Spleen (tissue), 11 donors: ENCODE measurements around the gene C6orf163. TPM values are rescaled to one million over a fixed set of nuclear protein-coding genes. Genes with fewer than 3 reads are reported as not detected.

ENCODE experiments used
- DNase-seq: peaks from one replicate; pipeline ENCODE4 v3.0.0-alpha.2; 2020
- H3K27ac ChIP-seq, 8 donors: fragments of 200-600 bp; sonication (generic) in 7 of 8; 1 replicate in 4 of 8; 2 replicates in 4 of 8; pipeline versions ENCODE4 v1.5.0 to v1.8.0; 2016 to 2021; ENCODE audit warnings: inconsistent platforms in 4 of 8, mild to moderate bottlenecking in 4 of 8, moderate library complexity in 1 of 8
- H3K27me3 ChIP-seq, 7 donors: fragments of 200-600 bp; sonication (generic) in 6 of 7; replicated peaks in 1 of 7; 1 replicate in 4 of 7; 2 replicates in 3 of 7; pipeline versions ENCODE4 v1.5.0 to v1.8.0; 2016 to 2021; ENCODE audit warnings: inconsistent platforms in 3 of 7, mild to moderate bottlenecking in 1 of 7
- H3K36me3 ChIP-seq, 6 donors: fragments of 200-600 bp; sonication (generic) in 5 of 6; 1 replicate in 4 of 6; 2 replicates in 2 of 6; pipeline versions ENCODE4 v1.5.0 to v1.8.0; 2016 to 2021; ENCODE audit warnings: inconsistent platforms in 2 of 6
- H3K4me1 ChIP-seq, 6 donors: fragments of 200-600 bp; sonication (generic) in 5 of 6; 1 replicate in 3 of 6; 2 replicates in 3 of 6; pipeline versions ENCODE4 v1.5.0 to v1.8.0; 2016 to 2021; ENCODE audit warnings: inconsistent platforms in 3 of 6
- H3K4me3 ChIP-seq, 8 donors: fragments of 200-600 bp; sonication (generic) in 7 of 8; 1 replicate in 4 of 8; 2 replicates in 4 of 8; pipeline versions ENCODE4 v1.5.0 to v1.8.0; 2016 to 2021; ENCODE audit warnings: inconsistent platforms in 4 of 8, mild to moderate bottlenecking in 4 of 8, moderate library complexity in 2 of 8
- H3K9me3 ChIP-seq, 8 donors: fragments of 200-600 bp; sonication (generic) in 7 of 8; 1 replicate in 4 of 8; 2 replicates in 4 of 8; pipeline versions ENCODE4 v1.5.0 to v1.8.0; 2016 to 2021; ENCODE audit warnings: inconsistent platforms in 4 of 8
- POLR2A ChIP-seq, 3 donors: fragments of 450-650 bp; IDR thresholded peaks; one replicate each; pipeline ENCODE4 v1.5.1; 2017; ENCODE audit warnings: antibody characterized with exemption in 3 of 3, mild to moderate bottlenecking in 1 of 3
- POLR2AphosphoS5 ChIP-seq, 3 donors: sonication (generic); formaldehyde crosslinking; IDR thresholded peaks; one replicate each; pipeline ENCODE4 v1.5.1; 2017; ENCODE audit warnings: antibody characterized with exemption in 3 of 3
- WGBS, 5 donors: extraction: QIAGEN DNeasy Blood & Tissue Kit in 3 of 5; methylation state at CpG; one replicate each; pipeline versions ENCODE4 v1.1.5 to v1.1.7; 2013 to 2018; 5-methylcytosine and 5-hydroxymethylcytosine counted together
- intact Hi-C: fragments of 100-400 bp; cut with DNase I; formaldehyde crosslinking; loops from one replicate; pipeline ENCODE4 v1.15.0; 2023; ENCODE audit warnings: low total_unique reads
- polyA plus RNA-seq, 3 donors: library from polyadenylated mRNA; stranded (reverse); fragments of 200-250 nt; gene quantifications; one replicate each; pipeline ENCODE4 v1.2.1, GENCODE V29; 2013
- total RNA-seq, 7 donors: library from RNA; depleted of rRNA in 3 of 7; stranded (reverse); fragments of >200 nt in 3 of 7; fragmentation: NEBNext Ultra II Directional in 4 of 7; extraction: Animal tissue kit (Norgen Biotek cat#: 25700) in 4 of 7; gene quantifications; one replicate each; pipeline versions ENCODE4 v1.1.0 to v1.2.1, GENCODE V29; 2016 to 2021
- TF ChIP-seq, protein P1 (sequence below), 11 experiments: fragments of 200-600 bp in 7 of 11; fragments of 450-650 bp in 4 of 11; sonication (generic) in 4 of 11; IDR thresholded peaks in 8 of 11; conservative IDR thresholded peaks in 3 of 11; 1 replicate in 7 of 11; 2 replicates in 4 of 11; pipeline versions ENCODE4 v1.4.0 to v1.8.0; 2016 to 2021; ENCODE audit warnings: antibody characterized with exemption in 11 of 11, inconsistent platforms in 4 of 11, mild to moderate bottlenecking in 1 of 11
- donor health status: healthy with polysubstance abuse.
- donor health status: DM: no; HTN: no; CAD: no; lungs with moderate emphysema.
- donor health status: DM: no; HTN: no; CAD: no.
- donor health status: Bipolar disorder and iron deficiency.
- donor health status: healthy.
- donor health status: DM: no; HTN: no; CAD: no.
- donor health status: DM: yes; HTN: yes; CAD: no.

C6orf163 gene
- total and polyA plus RNA-seq, 10 donors = 0.59 to 13.2 (median 5.4) TPM

DNA sequence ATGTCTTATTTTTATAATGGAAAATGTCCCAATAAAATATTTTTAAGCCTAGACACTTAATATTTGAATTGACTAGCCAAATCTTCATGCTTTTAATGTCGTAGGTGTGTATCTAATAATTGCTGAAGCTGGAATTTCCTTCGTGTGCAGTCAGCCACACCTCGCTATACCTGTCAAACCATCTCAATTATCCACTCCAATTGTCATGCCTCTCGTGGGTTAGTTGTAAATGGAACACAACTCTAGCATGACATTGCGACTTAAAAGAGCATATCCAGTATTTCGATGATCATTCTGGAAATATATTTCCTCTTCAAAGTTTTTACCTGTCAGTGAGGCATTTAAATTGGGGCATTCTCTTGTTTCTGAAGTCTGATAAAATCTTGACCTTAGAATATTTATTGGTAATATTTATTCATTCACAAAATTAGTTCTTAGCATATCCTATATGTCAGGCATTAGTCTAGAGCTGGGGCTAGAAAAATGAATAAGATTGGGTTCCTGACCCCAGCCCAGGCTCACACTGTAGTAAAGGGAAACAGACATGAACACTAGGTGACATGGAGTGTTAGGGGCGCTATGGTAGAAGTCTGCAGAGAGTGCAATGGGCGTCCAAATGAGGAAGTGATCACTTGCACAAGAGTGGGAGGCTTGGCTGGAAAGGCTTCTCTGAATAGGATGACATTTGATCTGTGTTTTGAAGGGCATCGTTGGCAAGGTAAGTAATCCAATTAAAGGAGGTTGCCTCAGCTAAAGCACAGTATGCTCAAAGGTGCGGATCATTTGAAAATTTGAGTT, 52.2 kb downstream of the C6orf163 start:
- TF ChIP-seq POLR2AphosphoS5 (IDR thresholded peaks at IDR 0.05) = no peak
- TF ChIP-seq, protein P1, sequence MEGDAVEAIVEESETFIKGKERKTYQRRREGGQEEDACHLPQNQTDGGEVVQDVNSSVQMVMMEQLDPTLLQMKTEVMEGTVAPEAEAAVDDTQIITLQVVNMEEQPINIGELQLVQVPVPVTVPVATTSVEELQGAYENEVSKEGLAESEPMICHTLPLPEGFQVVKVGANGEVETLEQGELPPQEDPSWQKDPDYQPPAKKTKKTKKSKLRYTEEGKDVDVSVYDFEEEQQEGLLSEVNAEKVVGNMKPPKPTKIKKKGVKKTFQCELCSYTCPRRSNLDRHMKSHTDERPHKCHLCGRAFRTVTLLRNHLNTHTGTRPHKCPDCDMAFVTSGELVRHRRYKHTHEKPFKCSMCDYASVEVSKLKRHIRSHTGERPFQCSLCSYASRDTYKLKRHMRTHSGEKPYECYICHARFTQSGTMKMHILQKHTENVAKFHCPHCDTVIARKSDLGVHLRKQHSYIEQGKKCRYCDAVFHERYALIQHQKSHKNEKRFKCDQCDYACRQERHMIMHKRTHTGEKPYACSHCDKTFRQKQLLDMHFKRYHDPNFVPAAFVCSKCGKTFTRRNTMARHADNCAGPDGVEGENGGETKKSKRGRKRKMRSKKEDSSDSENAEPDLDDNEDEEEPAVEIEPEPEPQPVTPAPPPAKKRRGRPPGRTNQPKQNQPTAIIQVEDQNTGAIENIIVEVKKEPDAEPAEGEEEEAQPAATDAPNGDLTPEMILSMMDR (IDR thresholded peaks at IDR 0.05 in 8 of 11, conservative IDR thresholded peaks at IDR 0.05 in 3 of 11) = no peak
- no peak for TF ChIP-seq POLR2A (IDR thresholded peaks at IDR 0.05)
- DNase-seq = no peak
- WGBS, 5 donors = 68 to 80% (median 77%) methylated on average over 10 of the region's 10 CpGs
- no peaks in the 10 kb centered on the region for H3K9me3 ChIP-seq
- H3K4me3 ChIP-seq = no peak overlapping the region
- H3K27ac ChIP-seq = no peak overlapping the region
- no peaks in the 10 kb centered on the region for H3K4me1 ChIP-seq
- no peaks in the 10 kb centered on the region for H3K36me3 ChIP-seq
- intact Hi-C loops = no loop called here
- no peaks in the 10 kb centered on the region for H3K27me3 ChIP-seq

DNA sequence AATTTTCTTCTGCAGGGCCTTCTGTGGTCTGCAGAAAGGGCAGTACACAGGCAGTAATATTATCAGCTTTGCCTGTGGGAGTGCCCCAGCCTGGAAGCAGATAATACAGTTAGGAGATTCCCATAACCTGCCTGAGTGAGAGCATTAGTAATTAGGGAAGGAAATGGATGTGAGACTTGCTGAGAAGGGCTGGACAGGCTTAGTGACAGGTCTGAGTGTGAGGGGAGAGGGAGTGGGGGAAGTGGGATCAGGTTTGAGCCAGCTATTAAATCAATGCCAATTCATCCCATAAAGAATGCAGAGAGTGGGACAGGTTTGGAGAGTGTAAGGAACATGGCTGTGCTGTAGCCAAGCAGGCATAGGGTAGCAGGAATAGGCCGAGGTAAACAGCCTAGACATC, 53.0 kb downstream of the C6orf163 start:
- Histone ChIP-seq H3K4me1 (no peaks in the 10 kb centered on the region), H3K27me3 (no peaks in the 10 kb centered on the region), H3K27ac (no peak overlapping the region), H3K36me3 (no peaks in the 10 kb centered on the region), H3K4me3 (no peak overlapping the region), H3K9me3 (no peaks in the 10 kb centered on the region)
- 76 to 91% (median 81%) methylated on average over 1 of the region's 1 CpG for WGBS, 5 donors
- TF ChIP-seq, protein P1 (IDR thresholded peaks at IDR 0.05 in 8 of 11, conservative IDR thresholded peaks at IDR 0.05 in 3 of 11) = no peak
- TF ChIP-seq POLR2AphosphoS5 (IDR thresholded peaks at IDR 0.05) (no peak), POLR2A (IDR thresholded peaks at IDR 0.05) (no peak)
- intact Hi-C loops = no loop called here
- no peak for DNase-seq

DNA sequence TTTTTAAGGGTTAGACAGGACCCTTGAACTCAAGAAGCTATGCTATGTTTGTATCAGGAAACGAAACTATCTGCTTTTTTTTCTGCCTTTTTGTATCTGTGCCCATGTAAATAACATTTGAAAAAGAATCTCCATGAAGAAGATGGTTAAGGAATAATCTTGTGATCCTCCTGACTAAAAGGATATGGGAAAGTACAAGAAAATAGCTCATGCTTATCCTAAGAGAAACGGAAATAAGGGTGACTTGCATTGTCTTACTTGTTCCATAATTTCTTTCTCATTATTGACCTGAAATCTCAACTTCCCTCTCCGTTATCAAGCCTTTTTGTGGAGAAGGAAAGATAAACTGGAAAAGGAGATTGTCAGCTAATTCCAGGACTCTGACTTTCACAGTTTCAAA, 57.2 kb downstream of the C6orf163 start:
- no peaks in the 10 kb centered on the region for H3K36me3 ChIP-seq
- H3K4me3 ChIP-seq = no peak overlapping the region
- H3K27me3 ChIP-seq = peaks cover 0 to 8% (median 0%) of the 10 kb centered on the region in 7 donors
- DNase-seq = no peak
- no peak overlapping the region for H3K27ac ChIP-seq
- intact Hi-C loops = no loop called here
- TF ChIP-seq POLR2AphosphoS5 (IDR thresholded peaks at IDR 0.05) (no peak), POLR2A (IDR thresholded peaks at IDR 0.05) (no peak)
- TF ChIP-seq, protein P1 (IDR thresholded peaks at IDR 0.05 in 8 of 11, conservative IDR thresholded peaks at IDR 0.05 in 3 of 11) = no peak
- H3K4me1 ChIP-seq = peaks cover 0 to under 1% (median 0%) of the 10 kb centered on the region in 6 donors
- no peaks in the 10 kb centered on the region for H3K9me3 ChIP-seq
- WGBS, 5 donors = 79 to 89% (median 81%) methylated on average over 3 of the region's 3 CpGs

DNA sequence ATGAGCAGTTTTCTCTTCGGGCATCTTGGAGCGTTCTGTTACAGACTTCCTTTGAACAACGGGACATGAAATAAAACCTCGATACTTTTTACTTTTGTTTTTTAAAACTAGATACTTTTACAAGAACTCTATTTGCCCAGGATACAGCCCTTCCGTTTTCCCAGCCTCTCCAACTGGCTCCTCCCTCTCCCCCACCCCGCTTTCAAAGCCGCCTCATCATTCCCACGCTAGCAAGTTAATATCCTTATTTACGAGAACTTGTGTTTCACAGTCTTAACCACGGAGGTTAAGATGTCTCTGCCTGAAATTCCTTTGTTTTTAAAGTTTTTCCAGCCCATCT, 62.9 kb downstream of the C6orf163 start:
- H3K27ac ChIP-seq = peak overlapping the region in 7 of 8 donors; percentile 73 to 89 (median 83)
- H3K4me3 ChIP-seq = peak overlapping the region; percentile 86 to 100 (median 100)
- intact Hi-C loops = no loop called here
- no peaks in the 10 kb centered on the region for H3K36me3 ChIP-seq
- H3K27me3 ChIP-seq = peaks cover 0 to 13% (median 0%) of the 10 kb centered on the region in 7 donors
- TF ChIP-seq, protein P1 (IDR thresholded peaks at IDR 0.05 in 8 of 11, conservative IDR thresholded peaks at IDR 0.05 in 3 of 11) = no peak
- TF ChIP-seq POLR2A (IDR thresholded peaks at IDR 0.05) = no peak
- no peak for TF ChIP-seq POLR2AphosphoS5 (IDR thresholded peaks at IDR 0.05)
- no peak for DNase-seq
- peaks cover 0 to 17% (median 9%) of the 10 kb centered on the region in 6 donors for H3K4me1 ChIP-seq
- no peaks in the 10 kb centered on the region for H3K9me3 ChIP-seq
- WGBS, 5 donors = 0 to 1% (median 1%) methylated on average over 10 of the region's 10 CpGs
